Parathyroid adenoma (tissue), 2 donors: ENCODE data around the gene TMEM54.

Source experiments
- H2AFZ ChIP-seq: fragments of 300-600 bp; sonication (generic); one replicate; pipeline ENCODE4 v1.7.0; 2017; ENCODE audit warnings: antibody characterized with exemption, mild to moderate bottlenecking
- H3K27ac ChIP-seq: fragments of 300-600 bp; sonication (generic); one replicate; pipeline ENCODE4 v1.7.0; 2017
- H3K27me3 ChIP-seq: fragments of 300-600 bp; sonication (generic); one replicate; pipeline ENCODE4 v1.7.0; 2017; ENCODE audit warnings: low read length; ENCODE audit not compliant: control insufficient read depth, insufficient read depth
- H3K36me3 ChIP-seq: fragments of 300-600 bp; sonication (generic); one replicate; pipeline ENCODE4 v1.7.0; 2017; ENCODE audit warnings: low read length; ENCODE audit not compliant: control insufficient read depth, insufficient read depth
- H3K4me1 ChIP-seq: fragments of 300-600 bp; sonication (generic); one replicate; pipeline ENCODE4 v1.7.0; 2017; ENCODE audit warnings: control low read depth
- H3K4me2 ChIP-seq: fragments of 300-600 bp; sonication (generic); one replicate; pipeline ENCODE4 v1.7.0; 2017; ENCODE audit warnings: low read length
- H3K4me3 ChIP-seq: fragments of 300-600 bp; sonication (generic); one replicate; pipeline ENCODE4 v1.7.0; 2017; ENCODE audit warnings: low read depth, low read length
- H3K79me2 ChIP-seq: fragments of 300-600 bp; sonication (generic); one replicate; pipeline ENCODE4 v1.7.0; 2017; ENCODE audit warnings: control low read depth
- H3K9ac ChIP-seq: fragments of 300-600 bp; sonication (generic); one replicate; pipeline ENCODE4 v1.7.0; 2017; ENCODE audit warnings: mild to moderate bottlenecking
- H3K9me3 ChIP-seq: fragments of 300-600 bp; sonication (generic); one replicate; pipeline ENCODE4 v1.7.0; 2017; ENCODE audit warnings: low read length; ENCODE audit not compliant: control insufficient read depth
- CTCF ChIP-seq: fragments of 300-600 bp; sonication (generic); IDR thresholded peaks from one replicate; pipeline ENCODE4 v1.7.0; 2017; ENCODE audit warnings: antibody characterized with exemption, mild to moderate bottlenecking
- donor health status: primary hyperparathyroidism.

The TMEM54 gene

GRCh38 chr1:32900371-32900955 lies 726 bp downstream of the TMEM54 start:
- no peaks in the 10 kb centered on the region for H3K36me3 ChIP-seq
- no peaks in the 10 kb centered on the region for H3K79me2 ChIP-seq
- H3K27me3 ChIP-seq = no peaks in the 10 kb centered on the region
- H2AFZ ChIP-seq = peak overlapping the region; percentile 77
- no peaks in the 10 kb centered on the region for H3K4me1 ChIP-seq
- H3K4me3 ChIP-seq = peak overlapping the region; percentile 61
- no peak overlapping the region for H3K27ac ChIP-seq
- no peaks in the 10 kb centered on the region for H3K9me3 ChIP-seq
- TF ChIP-seq CTCF = no peak
- peak overlapping the region; percentile 90 for H3K4me2 ChIP-seq
- H3K9ac ChIP-seq = no peak overlapping the region

- Histone ChIP-seq H3K36me3 (no peaks in the 10 kb centered on the region), H3K4me2 (no peak overlapping the region), H3K9ac (no peak overlapping the region), H2AFZ (no peak overlapping the region), H3K4me3 (no peak overlapping the region), H3K9me3 (no peaks in the 10 kb centered on the region), H3K27me3 (no peaks in the 10 kb centered on the region), H3K27ac (no peak overlapping the region), H3K79me2 (no peaks in the 10 kb centered on the region), H3K4me1 (no peaks in the 10 kb centered on the region)
- TF ChIP-seq CTCF = no peak
Observed at GRCh38 chr1:32899586-32900296, 1.4 kb downstream of the TMEM54 start.

GRCh38 chr1:32898958-32899357 lies 2.2 kb downstream of the TMEM54 start:
- H3K79me2 ChIP-seq = no peaks in the 10 kb centered on the region

GRCh38 chr1:32898056-32898455 lies 3.1 kb downstream of the TMEM54 start:
- Histone ChIP-seq H3K9ac (no peak overlapping the region), H3K36me3 (no peaks in the 10 kb centered on the region), H3K4me1 (no peaks in the 10 kb centered on the region), H3K9me3 (no peaks in the 10 kb centered on the region), H3K4me3 (no peak overlapping the region), H3K27me3 (no peaks in the 10 kb centered on the region), H3K27ac (no peak overlapping the region), H3K4me2 (no peak overlapping the region), H3K79me2 (no peaks in the 10 kb centered on the region), H2AFZ (no peak overlapping the region)
- no peak for TF ChIP-seq CTCF

More at GRCh38 chr1:32898958-32899357, 2.2 kb downstream of the TMEM54 start:
- TF ChIP-seq CTCF = no peak
- Histone ChIP-seq H3K4me2 (no peak overlapping the region), H2AFZ (no peak overlapping the region), H3K27ac (no peak overlapping the region), H3K9ac (no peak overlapping the region), H3K4me1 (no peaks in the 10 kb centered on the region), H3K9me3 (no peaks in the 10 kb centered on the region), H3K27me3 (no peaks in the 10 kb centered on the region), H3K36me3 (no peaks in the 10 kb centered on the region), H3K4me3 (no peak overlapping the region)
